Liver (tissue), 3 donors: Measurements from ENCODE around the gene UBASH3B.

Experiments used
- GABPA ChIP-seq, 2 donors: IDR thresholded peaks in 1 of 2; conservative IDR thresholded peaks in 1 of 2; 2 replicates each; pipeline ENCODE4 v1.6.1; 2016; ENCODE audit warnings: antibody characterized with exemption in 2 of 2, mild to moderate bottlenecking in 1 of 2, moderate library complexity in 1 of 2
- SP1 ChIP-seq: IDR thresholded peaks from 2 replicates; pipeline ENCODE4 v1.6.1; 2018; ENCODE audit warnings: antibody characterized with exemption, mild to moderate bottlenecking
- YY1 ChIP-seq: IDR thresholded peaks from 2 replicates; pipeline ENCODE4 v1.6.1; 2016; ENCODE audit warnings: antibody characterized with exemption, mild to moderate bottlenecking
- TF ChIP-seq, protein P1 (sequence below): fragments of 150-350 bp; IDR thresholded peaks from 2 replicates; pipeline ENCODE4 v1.5.1; 2017; ENCODE audit warnings: improper control_type of control experiment, low read depth, low read length; ENCODE audit not compliant: missing input control
- TF ChIP-seq, protein P2 (sequence below): IDR thresholded peaks from 2 replicates; pipeline ENCODE4 v1.6.1; 2016; ENCODE audit warnings: antibody characterized with exemption, mild to moderate bottlenecking
- TF ChIP-seq, protein P3 (sequence below): IDR thresholded peaks from 2 replicates; pipeline ENCODE4 v1.6.1; 2016; ENCODE audit warnings: antibody characterized with exemption
- TF ChIP-seq, protein P4 (sequence below): IDR thresholded peaks from 2 replicates; pipeline ENCODE4 v1.6.1; 2016; ENCODE audit warnings: antibody characterized with exemption
- donor health status: healthy.
- donor health status: healthy.

DNA sequence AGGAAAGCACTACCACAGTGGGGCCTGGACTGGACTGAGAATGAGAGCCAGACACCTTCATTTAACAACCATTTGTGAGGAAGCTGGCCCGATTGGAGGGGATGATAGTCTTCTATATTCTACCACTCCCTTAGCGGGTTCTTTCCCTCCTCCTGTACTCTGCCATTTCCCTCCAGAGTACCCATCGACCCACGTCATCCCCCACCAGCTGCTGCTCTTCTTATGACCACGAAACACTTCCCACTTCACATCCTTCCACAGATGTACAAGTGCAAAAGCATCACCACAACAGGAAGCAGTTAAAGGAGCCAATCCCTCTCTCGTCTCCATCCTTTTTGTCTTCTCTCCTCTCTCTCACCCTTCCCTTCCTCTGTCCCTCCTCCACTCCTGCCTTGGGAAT lies 18.0 kb upstream of the UBASH3B start:
- TF ChIP-seq, protein P1, sequence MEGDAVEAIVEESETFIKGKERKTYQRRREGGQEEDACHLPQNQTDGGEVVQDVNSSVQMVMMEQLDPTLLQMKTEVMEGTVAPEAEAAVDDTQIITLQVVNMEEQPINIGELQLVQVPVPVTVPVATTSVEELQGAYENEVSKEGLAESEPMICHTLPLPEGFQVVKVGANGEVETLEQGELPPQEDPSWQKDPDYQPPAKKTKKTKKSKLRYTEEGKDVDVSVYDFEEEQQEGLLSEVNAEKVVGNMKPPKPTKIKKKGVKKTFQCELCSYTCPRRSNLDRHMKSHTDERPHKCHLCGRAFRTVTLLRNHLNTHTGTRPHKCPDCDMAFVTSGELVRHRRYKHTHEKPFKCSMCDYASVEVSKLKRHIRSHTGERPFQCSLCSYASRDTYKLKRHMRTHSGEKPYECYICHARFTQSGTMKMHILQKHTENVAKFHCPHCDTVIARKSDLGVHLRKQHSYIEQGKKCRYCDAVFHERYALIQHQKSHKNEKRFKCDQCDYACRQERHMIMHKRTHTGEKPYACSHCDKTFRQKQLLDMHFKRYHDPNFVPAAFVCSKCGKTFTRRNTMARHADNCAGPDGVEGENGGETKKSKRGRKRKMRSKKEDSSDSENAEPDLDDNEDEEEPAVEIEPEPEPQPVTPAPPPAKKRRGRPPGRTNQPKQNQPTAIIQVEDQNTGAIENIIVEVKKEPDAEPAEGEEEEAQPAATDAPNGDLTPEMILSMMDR: no peak
- TF ChIP-seq, protein P2, sequence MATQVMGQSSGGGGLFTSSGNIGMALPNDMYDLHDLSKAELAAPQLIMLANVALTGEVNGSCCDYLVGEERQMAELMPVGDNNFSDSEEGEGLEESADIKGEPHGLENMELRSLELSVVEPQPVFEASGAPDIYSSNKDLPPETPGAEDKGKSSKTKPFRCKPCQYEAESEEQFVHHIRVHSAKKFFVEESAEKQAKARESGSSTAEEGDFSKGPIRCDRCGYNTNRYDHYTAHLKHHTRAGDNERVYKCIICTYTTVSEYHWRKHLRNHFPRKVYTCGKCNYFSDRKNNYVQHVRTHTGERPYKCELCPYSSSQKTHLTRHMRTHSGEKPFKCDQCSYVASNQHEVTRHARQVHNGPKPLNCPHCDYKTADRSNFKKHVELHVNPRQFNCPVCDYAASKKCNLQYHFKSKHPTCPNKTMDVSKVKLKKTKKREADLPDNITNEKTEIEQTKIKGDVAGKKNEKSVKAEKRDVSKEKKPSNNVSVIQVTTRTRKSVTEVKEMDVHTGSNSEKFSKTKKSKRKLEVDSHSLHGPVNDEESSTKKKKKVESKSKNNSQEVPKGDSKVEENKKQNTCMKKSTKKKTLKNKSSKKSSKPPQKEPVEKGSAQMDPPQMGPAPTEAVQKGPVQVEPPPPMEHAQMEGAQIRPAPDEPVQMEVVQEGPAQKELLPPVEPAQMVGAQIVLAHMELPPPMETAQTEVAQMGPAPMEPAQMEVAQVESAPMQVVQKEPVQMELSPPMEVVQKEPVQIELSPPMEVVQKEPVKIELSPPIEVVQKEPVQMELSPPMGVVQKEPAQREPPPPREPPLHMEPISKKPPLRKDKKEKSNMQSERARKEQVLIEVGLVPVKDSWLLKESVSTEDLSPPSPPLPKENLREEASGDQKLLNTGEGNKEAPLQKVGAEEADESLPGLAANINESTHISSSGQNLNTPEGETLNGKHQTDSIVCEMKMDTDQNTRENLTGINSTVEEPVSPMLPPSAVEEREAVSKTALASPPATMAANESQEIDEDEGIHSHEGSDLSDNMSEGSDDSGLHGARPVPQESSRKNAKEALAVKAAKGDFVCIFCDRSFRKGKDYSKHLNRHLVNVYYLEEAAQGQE: no peak
- TF ChIP-seq, protein P3, sequence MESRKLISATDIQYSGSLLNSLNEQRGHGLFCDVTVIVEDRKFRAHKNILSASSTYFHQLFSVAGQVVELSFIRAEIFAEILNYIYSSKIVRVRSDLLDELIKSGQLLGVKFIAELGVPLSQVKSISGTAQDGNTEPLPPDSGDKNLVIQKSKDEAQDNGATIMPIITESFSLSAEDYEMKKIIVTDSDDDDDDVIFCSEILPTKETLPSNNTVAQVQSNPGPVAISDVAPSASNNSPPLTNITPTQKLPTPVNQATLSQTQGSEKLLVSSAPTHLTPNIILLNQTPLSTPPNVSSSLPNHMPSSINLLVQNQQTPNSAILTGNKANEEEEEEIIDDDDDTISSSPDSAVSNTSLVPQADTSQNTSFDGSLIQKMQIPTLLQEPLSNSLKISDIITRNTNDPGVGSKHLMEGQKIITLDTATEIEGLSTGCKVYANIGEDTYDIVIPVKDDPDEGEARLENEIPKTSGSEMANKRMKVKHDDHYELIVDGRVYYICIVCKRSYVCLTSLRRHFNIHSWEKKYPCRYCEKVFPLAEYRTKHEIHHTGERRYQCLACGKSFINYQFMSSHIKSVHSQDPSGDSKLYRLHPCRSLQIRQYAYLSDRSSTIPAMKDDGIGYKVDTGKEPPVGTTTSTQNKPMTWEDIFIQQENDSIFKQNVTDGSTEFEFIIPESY: no peak
- TF ChIP-seq SP1 (no peak), GABPA (IDR thresholded peaks at IDR 0.05 in 1 of 2, conservative IDR thresholded peaks at IDR 0.05 in 1 of 2) (no peak), YY1 (no peak)
- TF ChIP-seq, protein P4, sequence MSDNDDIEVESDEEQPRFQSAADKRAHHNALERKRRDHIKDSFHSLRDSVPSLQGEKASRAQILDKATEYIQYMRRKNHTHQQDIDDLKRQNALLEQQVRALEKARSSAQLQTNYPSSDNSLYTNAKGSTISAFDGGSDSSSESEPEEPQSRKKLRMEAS: no peak
